Right cardiac atrium (tissue), 5 donors: ENCODE results near the gene MST1. TPM values are rescaled to one million over a fixed set of nuclear protein-coding genes. Genes with fewer than 3 reads are reported as not detected.

ENCODE experiments used
- ATAC-seq, 2 donors: fragments of 200-7000 bp; cut with Tn5 transposase; one replicate each; pipeline versions ENCODE4 v1.8.0 to v1.9.1; 2020; ENCODE audit warnings: moderate library complexity in 2 of 2, mild to moderate bottlenecking in 1 of 2
- DNase-seq, 3 donors: peaks; one replicate each; pipeline ENCODE4 v3.0.0-alpha.2; 2020
- H3K27ac ChIP-seq: one replicate; pipeline ENCODE4 v1.5.1; 2013; ENCODE audit warnings: mild to moderate bottlenecking, low read length, control low read depth, moderate library complexity
- H3K27me3 ChIP-seq: one replicate; pipeline ENCODE4 v1.6.1; 2013; ENCODE audit not compliant: control insufficient read depth, insufficient read depth
- H3K4me1 ChIP-seq: one replicate; pipeline ENCODE4 v1.6.1; 2013; ENCODE audit warnings: low read length; ENCODE audit not compliant: control insufficient read depth, insufficient read depth
- H3K4me3 ChIP-seq: one replicate; pipeline ENCODE4 v1.5.1; 2013; ENCODE audit warnings: low read length, control low read depth
- H3K9me3 ChIP-seq: one replicate; pipeline ENCODE4 v1.6.1; 2013; ENCODE audit warnings: low read length; ENCODE audit not compliant: control insufficient read depth
- WGBS: extraction: QIAGEN DNeasy Blood & Tissue Kit; methylation state at CpG from one replicate; pipeline ENCODE4 v1.1.7; 2013; 5-methylcytosine and 5-hydroxymethylcytosine counted together
- intact Hi-C, 4 donors: fragments of 100-400 bp; cut with DNase I; formaldehyde crosslinking; loops; one replicate each; pipeline versions ENCODE4 v1.11.0 to v1.14.0; 2022 to 2023
- polyA plus RNA-seq: library from polyadenylated mRNA; stranded (reverse); fragments of 200-250 nt; gene quantifications from one replicate; pipeline ENCODE4 v1.2.3, GENCODE V29; 2013
- total RNA-seq, 4 donors: library from RNA; stranded (reverse); fragmentation: NEBNext Ultra II Directional; extraction: Animal tissue kit (Norgen Biotek cat#: 25700); gene quantifications; one replicate each; pipeline ENCODE4 v1.2.1, GENCODE V29; 2021
- donor health status: healthy with polysubstance abuse.
- donor health status: DM: no; HTN: yes; CAD: no.
- donor health status: DM: no; HTN: no; CAD: no.
- donor health status: DM: no; HTN: yes; CAD: no; lungs with severe emphysema.
- donor health status: DM: yes; HTN: yes; CAD: no.

MST1 gene
- total and polyA plus RNA-seq, 5 donors, result 3.5 to 7.5 (median 6.2) TPM

- Histone ChIP-seq H3K27ac (peak overlapping the region; percentile 53), H3K27me3 (no peaks in the 10 kb centered on the region), H3K4me3 (peak overlapping the region; percentile 67), H3K9me3 (no peaks in the 10 kb centered on the region), H3K4me1 (peaks cover 5% of the 10 kb centered on the region)
- WGBS, result 22% methylated on average over 17 of the region's 17 CpGs
- ATAC-seq, result no peak
- DNase-seq, result no peak
- intact Hi-C loops, result loop anchor here (5.0 to 10.0 kb wide), 3 partner anchors 131 to 208 kb away; no protein-coding TSS in a partner anchor
Observed at GRCh38 chr3:49673121-49673714, 16.1 kb downstream of the MST1 start.

GRCh38 chr3:49671291-49672288, 17.7 kb downstream of the MST1 start:
- 40% methylated on average over 11 of the region's 11 CpGs for WGBS
- DNase-seq, result peak; percentile 49 to 80 (median 78)
- H3K9me3 ChIP-seq, result no peaks in the 10 kb centered on the region
- H3K27ac ChIP-seq, result no peak overlapping the region
- H3K4me3 ChIP-seq, result no peak overlapping the region
- ATAC-seq, result no peak
- H3K4me1 ChIP-seq, result peaks cover 5% of the 10 kb centered on the region
- no peaks in the 10 kb centered on the region for H3K27me3 ChIP-seq
- intact Hi-C loops, result loop anchor here (2.0 to 10.0 kb wide), 4 partner anchors 129 to 207 kb away; no protein-coding TSS in a partner anchor

- DNase-seq (peak in 1 of 3 donors; percentile 34), ATAC-seq (no peak)
- intact Hi-C loops, result loop anchor here (2.0 to 10.0 kb wide), 4 partner anchors 129 to 206 kb away; no protein-coding TSS in a partner anchor
- peaks cover 5% of the 10 kb centered on the region for H3K4me1 ChIP-seq
- WGBS, result 66% methylated on average over 6 of the region's 6 CpGs
- H3K9me3 ChIP-seq, result no peaks in the 10 kb centered on the region
- H3K27ac ChIP-seq, result no peak overlapping the region
- no peaks in the 10 kb centered on the region for H3K27me3 ChIP-seq
- H3K4me3 ChIP-seq, result no peak overlapping the region
Observed at GRCh38 chr3:49670940-49671290, 18.4 kb downstream of the MST1 start.

GRCh38 chr3:49669352-49669751, 19.9 kb downstream of the MST1 start:
- DNase-seq (peak in 1 of 3 donors; percentile 29), ATAC-seq (no peak)
- Histone ChIP-seq H3K27me3 (no peaks in the 10 kb centered on the region), H3K9me3 (no peaks in the 10 kb centered on the region), H3K27ac (no peak overlapping the region), H3K4me3 (no peak overlapping the region), H3K4me1 (peaks cover 4% of the 10 kb centered on the region)
- intact Hi-C loops, result no loop called here
- WGBS, result 84% methylated on average over 3 of the region's 3 CpGs

- Histone ChIP-seq H3K27ac (no peak overlapping the region), H3K4me1 (peaks cover 4% of the 10 kb centered on the region), H3K27me3 (no peaks in the 10 kb centered on the region), H3K9me3 (no peaks in the 10 kb centered on the region), H3K4me3 (no peak overlapping the region)
- intact Hi-C loops, result no loop called here
- ATAC-seq, result no peak
- peak in 1 of 3 donors; percentile 13 for DNase-seq
- WGBS, result 79% methylated on average over 5 of the region's 5 CpGs
Observed at GRCh38 chr3:49668861-49669260, 20.4 kb downstream of the MST1 start.

GRCh38 chr3:49668414-49668797, 20.9 kb downstream of the MST1 start:
- DNase-seq (peak in 1 of 3 donors; percentile 11), ATAC-seq (no peak)
- Histone ChIP-seq H3K27ac (no peak overlapping the region), H3K4me1 (peaks cover 4% of the 10 kb centered on the region), H3K9me3 (no peaks in the 10 kb centered on the region), H3K27me3 (no peaks in the 10 kb centered on the region), H3K4me3 (no peak overlapping the region)
- 43% methylated on average over 5 of the region's 5 CpGs for WGBS
- intact Hi-C loops, result no loop called here

- H3K9me3 ChIP-seq, result no peaks in the 10 kb centered on the region
- H3K4me3 ChIP-seq, result no peak overlapping the region
- ATAC-seq (no peak), DNase-seq (peak in 1 of 3 donors; percentile 25)
- no peaks in the 10 kb centered on the region for H3K4me1 ChIP-seq
- H3K27ac ChIP-seq, result no peak overlapping the region
- WGBS, result 84% methylated on average over 25 of the region's 25 CpGs
- intact Hi-C loops, result no loop called here
- H3K27me3 ChIP-seq, result no peaks in the 10 kb centered on the region
Observed at GRCh38 chr3:49667701-49668413, 21.4 kb downstream of the MST1 start.

GRCh38 chr3:49666592-49666991, 22.7 kb downstream of the MST1 start:
- no peaks in the 10 kb centered on the region for H3K27me3 ChIP-seq
- WGBS, result 42% methylated on average over 8 of the region's 8 CpGs

GRCh38 chr3:49665822-49666519, 23.3 kb downstream of the MST1 start:
- WGBS, result 85% methylated on average over 6 of the region's 6 CpGs
- Histone ChIP-seq H3K27ac (no peak overlapping the region), H3K4me3 (no peak overlapping the region), H3K9me3 (no peaks in the 10 kb centered on the region), H3K4me1 (no peaks in the 10 kb centered on the region), H3K27me3 (no peaks in the 10 kb centered on the region)
- DNase-seq (no peak), ATAC-seq (no peak)
- intact Hi-C loops, result no loop called here

More at GRCh38 chr3:49666592-49666991, 22.7 kb downstream of the MST1 start:
- no peak for DNase-seq
- H3K4me1 ChIP-seq, result no peaks in the 10 kb centered on the region
- no peak overlapping the region for H3K4me3 ChIP-seq
- intact Hi-C loops, result no loop called here
- no peak overlapping the region for H3K27ac ChIP-seq
- no peaks in the 10 kb centered on the region for H3K9me3 ChIP-seq
- no peak for ATAC-seq

- 82% methylated on average over 11 of the region's 11 CpGs for WGBS
- H3K9me3 ChIP-seq, result no peaks in the 10 kb centered on the region
- no peak overlapping the region for H3K27ac ChIP-seq
- H3K4me1 ChIP-seq, result no peaks in the 10 kb centered on the region
- DNase-seq, result no peak
- intact Hi-C loops, result loop anchor here in 1 of 4 donors (5.0 kb wide), 1 partner anchor 107 kb away; no protein-coding TSS in a partner anchor
- H3K27me3 ChIP-seq, result no peaks in the 10 kb centered on the region
- ATAC-seq, result no peak
- no peak overlapping the region for H3K4me3 ChIP-seq
Observed at GRCh38 chr3:49664300-49664699, 25.0 kb downstream of the MST1 start.
